ENCODE measurements around the gene GBA2. TPM values are rescaled to one million over a fixed set of nuclear protein-coding genes. Genes with fewer than 3 reads are reported as not detected.

The GBA2 gene
- total RNA-seq, 1 donor from 2014 or later, result 52.1 TPM

- Mint-ChIP-seq H3K9me3 (ENCODE audit: low read depth) (no peaks in the 10 kb centered on the region), H3K36me3 (ENCODE audit: low read depth) (peaks cover 26% of the 10 kb centered on the region), H3K4me1 (ENCODE audit: low read depth) (peaks cover 45% of the 10 kb centered on the region), H3K27me3 (ENCODE audit: low read depth) (no peaks in the 10 kb centered on the region), H3K4me3 (ENCODE audit: unreplicated experiment) (no peak within 1 kb of the TSS), H3K27ac (ENCODE audit: unreplicated experiment) (peak within 1 kb of the TSS; percentile 49)
- TF ChIP-seq CTCF (IDR thresholded peaks at IDR 0.05), result no peak
- no peak for DNase-seq (ENCODE audit: low spot score)
Measured at GRCh38 chr9:35754264-35754663, 5.2 kb upstream of the GBA2 start, which contains the start of gene MSMP. Gene MSMP (minus strand): TSS chr9:35754276. CDS start chr9:35754129, 147 bp downstream.

- H3K9me3 Mint-ChIP-seq (ENCODE audit: low read depth), result no peaks in the 10 kb centered on the region
- no peak for TF ChIP-seq CTCF (IDR thresholded peaks at IDR 0.05)
- H3K36me3 Mint-ChIP-seq (ENCODE audit: low read depth), result peaks cover 26% of the 10 kb centered on the region
- no peak for DNase-seq (ENCODE audit: low spot score)
- H3K27ac Mint-ChIP-seq (ENCODE audit: unreplicated experiment), result no peak overlapping the region
- H3K27me3 Mint-ChIP-seq (ENCODE audit: low read depth), result no peaks in the 10 kb centered on the region
- H3K4me1 Mint-ChIP-seq (ENCODE audit: low read depth), result peaks cover 39% of the 10 kb centered on the region
- no peak overlapping the region for H3K4me3 Mint-ChIP-seq (ENCODE audit: unreplicated experiment)
Measured at GRCh38 chr9:35753466-35753865, 4.4 kb upstream of the GBA2 start.

DNA sequence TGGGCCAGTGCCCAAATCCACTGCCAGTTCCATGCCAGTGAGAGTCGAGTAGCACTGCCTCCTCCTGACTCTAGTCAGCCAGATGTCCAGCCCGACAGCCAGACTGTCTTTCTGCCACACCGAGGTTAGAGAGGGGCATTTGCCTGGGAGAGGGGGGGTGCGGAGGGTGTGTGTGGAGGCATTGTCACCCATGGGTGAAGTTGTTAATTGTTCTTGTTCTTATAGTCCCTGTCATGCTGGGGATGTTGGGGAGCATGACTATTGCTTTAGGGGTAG lies 1.2 kb upstream of the GBA2 start:
- peak overlapping the region; percentile 66 for H3K27ac Mint-ChIP-seq (ENCODE audit: unreplicated experiment)
- H3K27me3 Mint-ChIP-seq (ENCODE audit: low read depth), result no peaks in the 10 kb centered on the region
- H3K4me3 Mint-ChIP-seq (ENCODE audit: unreplicated experiment), result peak overlapping the region; percentile 89
- no peak for TF ChIP-seq CTCF (IDR thresholded peaks at IDR 0.05)
- peaks cover 42% of the 10 kb centered on the region for H3K4me1 Mint-ChIP-seq (ENCODE audit: low read depth)
- DNase-seq (ENCODE audit: low spot score), result no peak
- peaks cover 29% of the 10 kb centered on the region for H3K36me3 Mint-ChIP-seq (ENCODE audit: low read depth)
- no peaks in the 10 kb centered on the region for H3K9me3 Mint-ChIP-seq (ENCODE audit: low read depth)

- peaks cover 44% of the 10 kb centered on the region for H3K4me1 Mint-ChIP-seq (ENCODE audit: low read depth)
Measured at GRCh38 chr9:35749515-35750255, 657 bp upstream of the GBA2 start.

GRCh38 chr9:35748242-35748857 lies 678 bp downstream of the GBA2 start:
- no peak for DNase-seq (ENCODE audit: low spot score)
- H3K27me3 Mint-ChIP-seq (ENCODE audit: low read depth), result no peaks in the 10 kb centered on the region
- peak overlapping the region; percentile 91 for H3K4me3 Mint-ChIP-seq (ENCODE audit: unreplicated experiment)
- no peaks in the 10 kb centered on the region for H3K9me3 Mint-ChIP-seq (ENCODE audit: low read depth)
- peaks cover 29% of the 10 kb centered on the region for H3K36me3 Mint-ChIP-seq (ENCODE audit: low read depth)
- peak overlapping the region; percentile 90 for H3K27ac Mint-ChIP-seq (ENCODE audit: unreplicated experiment)
- TF ChIP-seq CTCF (IDR thresholded peaks at IDR 0.05), result no peak
- peaks cover 41% of the 10 kb centered on the region for H3K4me1 Mint-ChIP-seq (ENCODE audit: low read depth)

More at GRCh38 chr9:35749515-35750255, 657 bp upstream of the GBA2 start:
- peaks cover 30% of the 10 kb centered on the region for H3K36me3 Mint-ChIP-seq (ENCODE audit: low read depth)
- no peaks in the 10 kb centered on the region for H3K9me3 Mint-ChIP-seq (ENCODE audit: low read depth)
- H3K4me3 Mint-ChIP-seq (ENCODE audit: unreplicated experiment), result peak overlapping the region; percentile 89
- peak overlapping the region; percentile 66 for H3K27ac Mint-ChIP-seq (ENCODE audit: unreplicated experiment)
- TF ChIP-seq CTCF (IDR thresholded peaks at IDR 0.05), result no peak
- no peak for DNase-seq (ENCODE audit: low spot score)
- H3K27me3 Mint-ChIP-seq (ENCODE audit: low read depth), result no peaks in the 10 kb centered on the region

Data from chondrocyte (in vitro differentiated cells).